K562 (cell line): ENCODE measurements around the gene CEL. TPM values are rescaled to one million over a fixed set of nuclear protein-coding genes. Genes with fewer than 3 reads are reported as not detected.
A peak's percentile ranks its signal among the peaks of the same experiment; 100 is the strongest.

Source experiments
- BHLHE40 ChIP-seq: IDR thresholded peaks from 2 replicates; pipeline ENCODE4 v1.6.1; 2011; ENCODE audit warnings: low read length, improper control_type of control experiment
- DPF2 ChIP-seq: fragments of 450-650 bp; IDR thresholded peaks from 2 replicates; pipeline ENCODE4 v1.6.1; 2016
- FOXJ2 ChIP-seq: fragments of 200-800 bp; sonication (Bioruptor generic); IDR thresholded peaks from 2 replicates; pipeline ENCODE4 v1.6.1; 2016; ENCODE audit warnings: missing genetic modification characterization, missing compliant biosample characterization
- HDAC2 ChIP-seq: fragments of 450-650 bp; IDR thresholded peaks from 2 replicates; pipeline ENCODE4 v1.6.1; 2016; ENCODE audit warnings: mild to moderate bottlenecking
- HLTF ChIP-seq: fragments of 450-650 bp; IDR thresholded peaks from 2 replicates; pipeline ENCODE4 v1.6.1; 2016
- ILK ChIP-seq: fragments of 450-650 bp; IDR thresholded peaks from 2 replicates; pipeline ENCODE4 v1.6.1; 2016; ENCODE audit warnings: missing genetic modification characterization, low read depth, mild to moderate bottlenecking, missing compliant biosample characterization, moderate library complexity, borderline replicate concordance
- MXI1 ChIP-seq: IDR thresholded peaks from 2 replicates; pipeline ENCODE4 v1.6.1; 2011; ENCODE audit warnings: low read depth, mild to moderate bottlenecking, improper control_type of control experiment, low read length
- NR1H2 ChIP-seq: sonication (generic); formaldehyde crosslinking; IDR thresholded peaks from 2 replicates; pipeline ENCODE4 v1.4.0; 2020; ENCODE audit warnings: mild to moderate bottlenecking, missing genetic modification reagents
- NUFIP1 ChIP-seq: fragments of 450-650 bp; IDR thresholded peaks from 2 replicates; pipeline ENCODE4 v1.6.1; 2018; ENCODE audit not compliant: partially characterized antibody
- RAD51 ChIP-seq: fragments of 450-650 bp; IDR thresholded peaks from 2 replicates; pipeline ENCODE4 v1.7.1; 2016; ENCODE audit warnings: low read depth, mild to moderate bottlenecking, borderline replicate concordance
- SRSF9 ChIP-seq: fragments of 200-400 bp; formaldehyde crosslinking; IDR thresholded peaks from 2 replicates; pipeline ENCODE4 v1.6.1; 2017; ENCODE audit warnings: low read depth, low read length, borderline replicate concordance
- TAF9B ChIP-seq: fragments of 450-650 bp; IDR thresholded peaks from 2 replicates; pipeline ENCODE4 v1.6.1; 2018; ENCODE audit warnings: mild to moderate bottlenecking; ENCODE audit not compliant: partially characterized antibody
- ZNF444 ChIP-seq: fragments of 250-450 bp; sonication (Bioruptor Pico); IDR thresholded peaks from 2 replicates; pipeline ENCODE4 v1.4.0; 2020; ENCODE audit warnings: mild to moderate bottlenecking, moderate library complexity
- polyA plus RNA-seq, 8 experiments: library from polyadenylated mRNA; depleted of rRNA in 4 of 8; stranded (reverse) in 5 of 8; unstranded in 3 of 8; fragments of >200 nt; fragmentation: Nextera tagmentation in 2 of 8; fragmentation: Illumina TruSeq in 1 of 8; extraction: Ambion mirVana in 2 of 8; extraction: Trizol in 1 of 8; gene quantifications; 2 replicates each; pipeline versions ENCODE4 v1.2.1 to v1.2.3, GENCODE V29; 2011 to 2014; ENCODE audit warnings: inconsistent platforms in 1 of 8, missing spikeins in 1 of 8
- total RNA-seq, 7 experiments: library from RNA; depleted of rRNA in 6 of 7; stranded (reverse); fragments of >200 nt in 6 of 7; fragmentation: Illumina TruSeq in 2 of 7; extraction: Trizol in 2 of 7; gene quantifications; 2 replicates each; pipeline versions ENCODE4 v1.2.1 to v1.2.3, GENCODE V29; 2011 to 2021; ENCODE audit warnings: low replicate concordance in 1 of 7
- TF ChIP-seq, protein P1 (sequence below): fragments of 450-650 bp; IDR thresholded peaks from 2 replicates; pipeline ENCODE4 v1.7.0; 2016; ENCODE audit warnings: borderline replicate concordance
- TF ChIP-seq, protein P2 (sequence below): fragments of 250-450 bp; sonication (Bioruptor Pico); IDR thresholded peaks from 2 replicates; pipeline ENCODE4 v1.9.0; 2021; ENCODE audit warnings: mild to moderate bottlenecking
- TF ChIP-seq, protein P3 (sequence below): fragments of 250-450 bp; sonication (Bioruptor Pico); IDR thresholded peaks from 2 replicates; pipeline ENCODE4 v1.4.0; 2020; ENCODE audit warnings: borderline replicate concordance
- TF ChIP-seq, protein P4 (sequence below), 2 experiments: fragments of 450-650 bp; conservative IDR thresholded peaks; 2 replicates each; pipeline ENCODE4 v1.6.1; 2017; ENCODE audit warnings: mild to moderate bottlenecking in 2 of 2, moderate library complexity in 2 of 2
- TF ChIP-seq, protein P5 (sequence below): fragments of 450-650 bp; formaldehyde crosslinking; IDR thresholded peaks from 2 replicates; pipeline ENCODE4 v1.4.0; 2022; ENCODE audit warnings: missing genetic modification characterization
- TF ChIP-seq, protein P6 (sequence below): fragments of 450-650 bp; IDR thresholded peaks from 2 replicates; pipeline ENCODE4 v1.6.1; 2016; ENCODE audit warnings: mild to moderate bottlenecking

CEL gene
- total and polyA plus RNA-seq, 9 of the 15 experiments (the other 6 are each of a cell fraction or from before 2014, with no cell fraction given) = 0.09 to 3.0 (median 0.51) TPM; not detected in 2

DNA sequence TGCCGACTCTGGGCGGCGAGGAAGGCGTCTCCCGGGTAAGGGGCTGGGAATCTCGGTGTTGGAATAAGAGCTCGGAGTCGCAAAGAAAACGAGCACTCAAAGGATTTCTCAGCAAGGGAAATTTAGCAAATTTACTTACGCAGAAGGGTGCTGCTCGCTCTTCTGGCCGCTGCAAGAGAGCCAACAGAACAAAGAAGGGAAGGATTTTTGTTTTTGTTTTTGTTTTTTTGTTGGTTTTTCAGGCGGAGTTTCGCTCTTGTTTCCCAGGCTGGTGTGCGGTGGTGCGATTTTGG, 30.7 kb upstream of the CEL start (continued):
- TF ChIP-seq, protein P1, sequence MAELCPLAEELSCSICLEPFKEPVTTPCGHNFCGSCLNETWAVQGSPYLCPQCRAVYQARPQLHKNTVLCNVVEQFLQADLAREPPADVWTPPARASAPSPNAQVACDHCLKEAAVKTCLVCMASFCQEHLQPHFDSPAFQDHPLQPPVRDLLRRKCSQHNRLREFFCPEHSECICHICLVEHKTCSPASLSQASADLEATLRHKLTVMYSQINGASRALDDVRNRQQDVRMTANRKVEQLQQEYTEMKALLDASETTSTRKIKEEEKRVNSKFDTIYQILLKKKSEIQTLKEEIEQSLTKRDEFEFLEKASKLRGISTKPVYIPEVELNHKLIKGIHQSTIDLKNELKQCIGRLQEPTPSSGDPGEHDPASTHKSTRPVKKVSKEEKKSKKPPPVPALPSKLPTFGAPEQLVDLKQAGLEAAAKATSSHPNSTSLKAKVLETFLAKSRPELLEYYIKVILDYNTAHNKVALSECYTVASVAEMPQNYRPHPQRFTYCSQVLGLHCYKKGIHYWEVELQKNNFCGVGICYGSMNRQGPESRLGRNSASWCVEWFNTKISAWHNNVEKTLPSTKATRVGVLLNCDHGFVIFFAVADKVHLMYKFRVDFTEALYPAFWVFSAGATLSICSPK = 0 out of 2 replicates have a peak, but pooled peaks have one; percentile 6
- TF ChIP-seq TAF9B = peak; percentile 57
- no peak for TF ChIP-seq MXI1
- TF ChIP-seq, protein P2, sequence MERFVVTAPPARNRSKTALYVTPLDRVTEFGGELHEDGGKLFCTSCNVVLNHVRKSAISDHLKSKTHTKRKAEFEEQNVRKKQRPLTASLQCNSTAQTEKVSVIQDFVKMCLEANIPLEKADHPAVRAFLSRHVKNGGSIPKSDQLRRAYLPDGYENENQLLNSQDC (CRISPR knock-in tag) = no peak
- TF ChIP-seq ZNF444 (CRISPR knock-in tag) = no peak
- no peak for TF ChIP-seq HLTF
- no peak for TF ChIP-seq FOXJ2 (tag)
- 0 out of 2 replicates have a peak, but pooled peaks have one; percentile 6 for TF ChIP-seq DPF2
- TF ChIP-seq, protein P3, sequence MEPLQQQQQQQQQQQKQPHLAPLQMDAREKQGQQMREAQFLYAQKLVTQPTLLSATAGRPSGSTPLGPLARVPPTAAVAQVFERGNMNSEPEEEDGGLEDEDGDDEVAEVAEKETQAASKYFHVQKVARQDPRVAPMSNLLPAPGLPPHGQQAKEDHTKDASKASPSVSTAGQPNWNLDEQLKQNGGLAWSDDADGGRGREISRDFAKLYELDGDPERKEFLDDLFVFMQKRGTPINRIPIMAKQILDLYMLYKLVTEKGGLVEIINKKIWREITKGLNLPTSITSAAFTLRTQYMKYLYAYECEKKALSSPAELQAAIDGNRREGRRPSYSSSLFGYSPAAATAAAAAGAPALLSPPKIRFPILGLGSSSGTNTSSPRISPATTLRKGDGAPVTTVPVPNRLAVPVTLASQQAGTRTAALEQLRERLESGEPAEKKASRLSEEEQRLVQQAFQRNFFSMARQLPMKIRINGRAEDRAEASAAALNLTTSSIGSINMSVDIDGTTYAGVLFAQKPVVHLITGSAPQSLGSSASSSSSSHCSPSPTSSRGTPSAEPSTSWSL (CRISPR knock-in tag) = no peak
- TF ChIP-seq SRSF9 = no peak
- TF ChIP-seq NR1H2 (CRISPR knock-in tag) = 0 out of 2 replicates have a peak, but pooled peaks have one; percentile 41
- TF ChIP-seq NUFIP1 = no peak
- TF ChIP-seq RAD51 = no peak
- TF ChIP-seq, protein P4, sequence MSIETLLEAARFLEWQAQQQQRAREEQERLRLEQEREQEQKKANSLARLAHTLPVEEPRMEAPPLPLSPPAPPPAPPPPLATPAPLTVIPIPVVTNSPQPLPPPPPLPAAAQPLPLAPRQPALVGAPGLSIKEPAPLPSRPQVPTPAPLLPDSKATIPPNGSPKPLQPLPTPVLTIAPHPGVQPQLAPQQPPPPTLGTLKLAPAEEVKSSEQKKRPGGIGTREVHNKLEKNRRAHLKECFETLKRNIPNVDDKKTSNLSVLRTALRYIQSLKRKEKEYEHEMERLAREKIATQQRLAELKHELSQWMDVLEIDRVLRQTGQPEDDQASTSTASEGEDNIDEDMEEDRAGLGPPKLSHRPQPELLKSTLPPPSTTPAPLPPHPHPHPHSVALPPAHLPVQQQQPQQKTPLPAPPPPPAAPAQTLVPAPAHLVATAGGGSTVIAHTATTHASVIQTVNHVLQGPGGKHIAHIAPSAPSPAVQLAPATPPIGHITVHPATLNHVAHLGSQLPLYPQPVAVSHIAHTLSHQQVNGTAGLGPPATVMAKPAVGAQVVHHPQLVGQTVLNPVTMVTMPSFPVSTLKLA (conservative IDR thresholded peaks at IDR 0.05) = no peak
- TF ChIP-seq, protein P5, sequence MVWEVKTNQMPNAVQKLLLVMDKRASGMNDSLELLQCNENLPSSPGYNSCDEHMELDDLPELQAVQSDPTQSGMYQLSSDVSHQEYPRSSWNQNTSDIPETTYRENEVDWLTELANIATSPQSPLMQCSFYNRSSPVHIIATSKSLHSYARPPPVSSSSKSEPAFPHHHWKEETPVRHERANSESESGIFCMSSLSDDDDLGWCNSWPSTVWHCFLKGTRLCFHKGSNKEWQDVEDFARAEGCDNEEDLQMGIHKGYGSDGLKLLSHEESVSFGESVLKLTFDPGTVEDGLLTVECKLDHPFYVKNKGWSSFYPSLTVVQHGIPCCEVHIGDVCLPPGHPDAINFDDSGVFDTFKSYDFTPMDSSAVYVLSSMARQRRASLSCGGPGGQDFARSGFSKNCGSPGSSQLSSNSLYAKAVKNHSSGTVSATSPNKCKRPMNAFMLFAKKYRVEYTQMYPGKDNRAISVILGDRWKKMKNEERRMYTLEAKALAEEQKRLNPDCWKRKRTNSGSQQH = no peak
- 0 out of 2 replicates have a peak, but pooled peaks have one; percentile 25 for TF ChIP-seq HDAC2
- TF ChIP-seq BHLHE40 = no peak
- TF ChIP-seq ILK (tag) = no peak
- TF ChIP-seq, protein P6, sequence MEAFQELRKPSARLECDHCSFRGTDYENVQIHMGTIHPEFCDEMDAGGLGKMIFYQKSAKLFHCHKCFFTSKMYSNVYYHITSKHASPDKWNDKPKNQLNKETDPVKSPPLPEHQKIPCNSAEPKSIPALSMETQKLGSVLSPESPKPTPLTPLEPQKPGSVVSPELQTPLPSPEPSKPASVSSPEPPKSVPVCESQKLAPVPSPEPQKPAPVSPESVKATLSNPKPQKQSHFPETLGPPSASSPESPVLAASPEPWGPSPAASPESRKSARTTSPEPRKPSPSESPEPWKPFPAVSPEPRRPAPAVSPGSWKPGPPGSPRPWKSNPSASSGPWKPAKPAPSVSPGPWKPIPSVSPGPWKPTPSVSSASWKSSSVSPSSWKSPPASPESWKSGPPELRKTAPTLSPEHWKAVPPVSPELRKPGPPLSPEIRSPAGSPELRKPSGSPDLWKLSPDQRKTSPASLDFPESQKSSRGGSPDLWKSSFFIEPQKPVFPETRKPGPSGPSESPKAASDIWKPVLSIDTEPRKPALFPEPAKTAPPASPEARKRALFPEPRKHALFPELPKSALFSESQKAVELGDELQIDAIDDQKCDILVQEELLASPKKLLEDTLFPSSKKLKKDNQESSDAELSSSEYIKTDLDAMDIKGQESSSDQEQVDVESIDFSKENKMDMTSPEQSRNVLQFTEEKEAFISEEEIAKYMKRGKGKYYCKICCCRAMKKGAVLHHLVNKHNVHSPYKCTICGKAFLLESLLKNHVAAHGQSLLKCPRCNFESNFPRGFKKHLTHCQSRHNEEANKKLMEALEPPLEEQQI = no peak
